ENCODE measurements around the gene RNF5.

- TF ChIP-seq SP1 (CRISPR knock-in tag; IDR thresholded peaks at IDR 0.05) (no peak), PTRF (tag; IDR thresholded peaks at IDR 0.05) (no peak), ZNF76 (CRISPR knock-in tag; IDR thresholded peaks at IDR 0.05; ENCODE audit: borderline replicate concordance) (no peak), ZNF511 (CRISPR knock-in tag; IDR thresholded peaks at IDR 0.05) (no peak), USF2 (CRISPR knock-in tag; IDR thresholded peaks at IDR 0.05) (no peak), GTF2F1 (IDR thresholded peaks at IDR 0.05; ENCODE audit: low read depth, low read length) (no peak)
Observed at GRCh38 chr6:32179766-32180405, 1.7 kb downstream of the RNF5 start.

Data from K562 (cell line).